ENCODE measurements around the gene CAB39L. TPM values are rescaled to one million over a fixed set of nuclear protein-coding genes. Genes with fewer than 3 reads are reported as not detected.

The CAB39L gene
- total and polyA plus RNA-seq, 2 of the 13 experiments (the other 11 are each of a cell fraction or from before 2014, with no cell fraction given): 3.1 to 6.1 TPM

DNA sequence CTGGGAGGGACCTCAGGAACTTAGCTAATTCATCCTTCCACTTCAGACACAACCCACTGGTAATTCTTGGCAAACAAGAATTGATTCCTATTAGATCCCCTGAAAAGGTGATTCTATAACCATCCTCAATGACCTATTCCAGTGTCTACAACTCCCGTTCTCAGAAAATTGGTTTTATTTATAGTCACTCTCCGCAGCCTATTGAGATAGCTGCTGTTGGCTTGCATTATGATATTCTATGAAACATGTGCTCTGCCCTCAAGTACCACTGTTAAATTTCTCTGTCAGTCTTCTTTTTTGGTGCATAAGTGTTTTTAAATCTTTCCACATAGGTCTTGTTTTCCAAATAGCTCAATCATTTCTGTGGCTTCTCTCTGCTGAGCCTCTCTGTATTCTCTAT lies 121.2 kb downstream of the CAB39L start:
- intact Hi-C loops (cut with micrococcal nuclease; ENCODE audit: unreplicated experiment): no loop called here
- no peak overlapping the region for H3K4me2 ChIP-seq (ENCODE audit: low read depth, low read length)
- no peak for ATAC-seq
- no peaks in the 10 kb centered on the region for H3K27me3 ChIP-seq (ENCODE audit: control insufficient read depth in 1 of 2, insufficient read depth in 2 of 2, low read length in 2 of 2)
- TF ChIP-seq, protein P1, sequence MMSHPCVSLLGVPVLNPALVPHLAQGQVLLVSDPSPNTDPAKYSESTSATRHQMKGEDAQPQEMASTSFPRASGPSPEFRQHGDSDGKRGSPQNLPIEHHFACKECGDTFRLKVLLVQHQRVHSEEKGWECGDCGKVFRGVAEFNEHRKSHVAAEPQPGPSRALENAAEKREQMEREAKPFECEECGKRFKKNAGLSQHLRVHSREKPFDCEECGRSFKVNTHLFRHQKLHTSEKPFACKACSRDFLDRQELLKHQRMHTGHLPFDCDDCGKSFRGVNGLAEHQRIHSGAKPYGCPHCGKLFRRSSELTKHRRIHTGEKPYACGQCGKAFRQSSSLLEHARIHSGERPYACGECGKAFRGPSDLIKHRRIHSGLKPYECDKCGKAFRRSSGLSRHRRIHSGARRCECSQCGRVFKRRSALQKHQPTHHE (CRISPR knock-in tag; IDR thresholded peaks at IDR 0.05; ENCODE audit: borderline replicate concordance): no peak
- TF ChIP-seq PCBP2 (optimal IDR thresholded peaks at IDR 0.05; ENCODE audit: low read depth, low read length, poor library complexity, severe bottlenecking) (no peak), ZNF24 (IDR thresholded peaks at IDR 0.05) (no peak), ZNF746 (CRISPR knock-in tag; IDR thresholded peaks at IDR 0.05) (no peak), GTF3A (CRISPR knock-in tag; conservative IDR thresholded peaks at IDR 0.05) (no peak), ZBTB42 (CRISPR knock-in tag; IDR thresholded peaks at IDR 0.05) (no peak), NFE2L2 (IDR thresholded peaks at IDR 0.05; ENCODE audit: low read length) (no peak), ZMAT3 (CRISPR knock-in tag; conservative IDR thresholded peaks at IDR 0.05) (no peak), ZFX (CRISPR knock-in tag; IDR thresholded peaks at IDR 0.05; ENCODE audit: low read depth) (no peak), STAT5B (CRISPR knock-in tag; IDR thresholded peaks at IDR 0.05) (no peak), ZNF124 (CRISPR knock-in tag; IDR thresholded peaks at IDR 0.05) (no peak), SYNCRIP (IDR thresholded peaks at IDR 0.05; ENCODE audit: insufficient read depth, low read depth, low read length) (no peak), DNMT3B (CRISPR knock-in tag; conservative IDR thresholded peaks at IDR 0.05) (no peak)
- TF ChIP-seq, protein P2, sequence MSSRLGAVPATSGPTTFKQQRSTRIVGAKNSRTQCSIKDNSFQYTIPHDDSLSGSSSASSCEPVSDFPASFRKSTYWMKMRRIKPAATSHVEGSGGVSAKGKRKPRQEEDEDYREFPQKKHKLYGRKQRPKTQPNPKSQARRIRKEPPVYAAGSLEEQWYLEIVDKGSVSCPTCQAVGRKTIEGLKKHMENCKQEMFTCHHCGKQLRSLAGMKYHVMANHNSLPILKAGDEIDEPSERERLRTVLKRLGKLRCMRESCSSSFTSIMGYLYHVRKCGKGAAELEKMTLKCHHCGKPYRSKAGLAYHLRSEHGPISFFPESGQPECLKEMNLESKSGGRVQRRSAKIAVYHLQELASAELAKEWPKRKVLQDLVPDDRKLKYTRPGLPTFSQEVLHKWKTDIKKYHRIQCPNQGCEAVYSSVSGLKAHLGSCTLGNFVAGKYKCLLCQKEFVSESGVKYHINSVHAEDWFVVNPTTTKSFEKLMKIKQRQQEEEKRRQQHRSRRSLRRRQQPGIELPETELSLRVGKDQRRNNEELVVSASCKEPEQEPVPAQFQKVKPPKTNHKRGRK (CRISPR knock-in tag; IDR thresholded peaks at IDR 0.05): no peak
- TF ChIP-seq, protein P3, sequence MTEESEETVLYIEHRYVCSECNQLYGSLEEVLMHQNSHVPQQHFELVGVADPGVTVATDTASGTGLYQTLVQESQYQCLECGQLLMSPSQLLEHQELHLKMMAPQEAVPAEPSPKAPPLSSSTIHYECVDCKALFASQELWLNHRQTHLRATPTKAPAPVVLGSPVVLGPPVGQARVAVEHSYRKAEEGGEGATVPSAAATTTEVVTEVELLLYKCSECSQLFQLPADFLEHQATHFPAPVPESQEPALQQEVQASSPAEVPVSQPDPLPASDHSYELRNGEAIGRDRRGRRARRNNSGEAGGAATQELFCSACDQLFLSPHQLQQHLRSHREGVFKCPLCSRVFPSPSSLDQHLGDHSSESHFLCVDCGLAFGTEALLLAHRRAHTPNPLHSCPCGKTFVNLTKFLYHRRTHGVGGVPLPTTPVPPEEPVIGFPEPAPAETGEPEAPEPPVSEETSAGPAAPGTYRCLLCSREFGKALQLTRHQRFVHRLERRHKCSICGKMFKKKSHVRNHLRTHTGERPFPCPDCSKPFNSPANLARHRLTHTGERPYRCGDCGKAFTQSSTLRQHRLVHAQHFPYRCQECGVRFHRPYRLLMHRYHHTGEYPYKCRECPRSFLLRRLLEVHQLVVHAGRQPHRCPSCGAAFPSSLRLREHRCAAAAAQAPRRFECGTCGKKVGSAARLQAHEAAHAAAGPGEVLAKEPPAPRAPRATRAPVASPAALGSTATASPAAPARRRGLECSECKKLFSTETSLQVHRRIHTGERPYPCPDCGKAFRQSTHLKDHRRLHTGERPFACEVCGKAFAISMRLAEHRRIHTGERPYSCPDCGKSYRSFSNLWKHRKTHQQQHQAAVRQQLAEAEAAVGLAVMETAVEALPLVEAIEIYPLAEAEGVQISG (CRISPR knock-in tag; IDR thresholded peaks at IDR 0.05): no peak
- DNase-seq (ENCODE audit: low spot score): no peak
- H2AFZ ChIP-seq (ENCODE audit: low read length): no peak overlapping the region
- no peak overlapping the region for H3K27ac ChIP-seq (ENCODE audit: extremely low read length, insufficient read depth, low read length)
- H3K79me2 ChIP-seq (ENCODE audit: insufficient read depth, low read length): no peaks in the 10 kb centered on the region
- 0 out of 2 replicates have a peak, but pooled peaks cover 7% of the 10 kb centered on the region for H3K4me1 ChIP-seq (ENCODE audit: insufficient read depth, low read length)
- H3K36me3 ChIP-seq (replicated peaks in 1 of 2; ENCODE audit: control insufficient read depth in 1 of 2, insufficient read depth in 2 of 2, low read length in 2 of 2): no peaks in the 10 kb centered on the region
- ChIA-PET POLR2A (no interaction called here), CTCF (ENCODE audit: low intra/inter-chr PET ratio, low total read pairs) (no interaction called here)
- H3K9ac ChIP-seq (ENCODE audit: insufficient read depth, low read depth, low read length): no peak overlapping the region
- in situ Hi-C loops (cut with HindIII; ENCODE audit: extremely low pct_ligation_motif_present, low pct_unique_long_range_greater_than_20kb): no loop called here
- no peaks in the 10 kb centered on the region for H3K9me3 ChIP-seq (ENCODE audit: low read length)
- WGBS (ENCODE audit: low lambda C conversion rate): 95% methylated on average over 2 of the region's 2 CpGs
- BruUV-seq (replicated peaks): no TSS peak
- no peak for FAIRE-seq
- no peak overlapping the region for H3K4me3 ChIP-seq (replicated peaks in 1 of 3; ENCODE audit: insufficient read depth in 1 of 3, low read depth in 2 of 3, low read length in 3 of 3)
- H4K20me1 ChIP-seq (ENCODE audit: insufficient read depth, low read length): no peaks in the 10 kb centered on the region

Measured in HepG2 (cell line).